A673 (cell line): ENCODE measurements around the gene NAV1.

Experiments
- EZH2 ChIP-seq: fragments of 200-600 bp; sonication (generic); IDR thresholded peaks from 2 replicates; pipeline ENCODE4 v1.6.1; 2017; ENCODE audit warnings: borderline replicate concordance, low read depth, mild to moderate bottlenecking, mixed read lengths, antibody characterized with exemption, low read length; ENCODE audit not compliant: poor library complexity, severe bottlenecking
- TF ChIP-seq, protein P1 (sequence below): fragments of 300-800, 200-600 bp; sonication (generic); conservative IDR thresholded peaks from 2 replicates; pipeline ENCODE4 v1.5.1; 2017; ENCODE audit warnings: low read depth, mild to moderate bottlenecking, antibody characterized with exemption, low read length, moderate library complexity, mixed read lengths

GRCh38 chr1:201515895-201516294, 23.0 kb upstream of the NAV1 start:
- TF ChIP-seq, protein P1, sequence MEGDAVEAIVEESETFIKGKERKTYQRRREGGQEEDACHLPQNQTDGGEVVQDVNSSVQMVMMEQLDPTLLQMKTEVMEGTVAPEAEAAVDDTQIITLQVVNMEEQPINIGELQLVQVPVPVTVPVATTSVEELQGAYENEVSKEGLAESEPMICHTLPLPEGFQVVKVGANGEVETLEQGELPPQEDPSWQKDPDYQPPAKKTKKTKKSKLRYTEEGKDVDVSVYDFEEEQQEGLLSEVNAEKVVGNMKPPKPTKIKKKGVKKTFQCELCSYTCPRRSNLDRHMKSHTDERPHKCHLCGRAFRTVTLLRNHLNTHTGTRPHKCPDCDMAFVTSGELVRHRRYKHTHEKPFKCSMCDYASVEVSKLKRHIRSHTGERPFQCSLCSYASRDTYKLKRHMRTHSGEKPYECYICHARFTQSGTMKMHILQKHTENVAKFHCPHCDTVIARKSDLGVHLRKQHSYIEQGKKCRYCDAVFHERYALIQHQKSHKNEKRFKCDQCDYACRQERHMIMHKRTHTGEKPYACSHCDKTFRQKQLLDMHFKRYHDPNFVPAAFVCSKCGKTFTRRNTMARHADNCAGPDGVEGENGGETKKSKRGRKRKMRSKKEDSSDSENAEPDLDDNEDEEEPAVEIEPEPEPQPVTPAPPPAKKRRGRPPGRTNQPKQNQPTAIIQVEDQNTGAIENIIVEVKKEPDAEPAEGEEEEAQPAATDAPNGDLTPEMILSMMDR: no peak
- no peak for TF ChIP-seq EZH2
